ENCODE measurements around the gene RNF146.
"Not testable (repeated sequence)": the region's sequence is repeated elsewhere in the genome, so short reads cannot be mapped to it uniquely, and the experiment has no call there.

RNF146 gene

DNA sequence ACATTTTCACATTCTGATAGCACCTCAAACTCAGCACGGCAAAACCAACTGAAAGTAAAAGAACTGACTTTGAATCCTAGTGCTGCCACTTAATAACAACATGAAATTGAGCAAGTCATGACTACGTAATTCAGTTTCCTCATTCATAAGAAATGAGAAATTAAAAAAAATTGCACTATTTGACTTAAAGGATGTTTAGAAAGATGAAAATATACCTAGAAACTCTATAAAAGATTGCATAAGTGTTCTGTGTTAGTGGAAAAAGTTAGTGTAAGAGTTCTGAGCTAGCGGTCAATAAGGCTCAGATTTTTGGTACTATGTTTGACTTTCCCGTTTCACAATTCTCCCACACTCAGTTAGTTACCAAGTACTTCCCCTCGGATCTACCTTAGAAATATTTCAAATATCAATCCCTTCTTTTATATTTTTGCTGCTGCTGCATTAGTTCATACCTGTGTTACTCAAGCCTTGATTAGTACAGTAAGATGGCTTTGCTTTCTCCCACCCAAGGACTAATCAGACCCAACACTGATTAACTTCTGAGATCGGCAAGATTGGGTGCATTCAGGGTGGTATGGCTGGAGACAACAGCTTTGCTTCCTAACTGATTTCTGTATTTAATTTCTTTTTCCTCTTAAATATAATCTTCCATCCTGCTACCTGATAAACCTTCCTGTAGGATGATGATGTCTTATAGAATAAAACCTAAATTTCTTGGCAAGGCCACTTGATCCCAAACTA, 50.9 kb downstream of the RNF146 start:
- Histone ChIP-seq H3K9ac (ENCODE audit: low read length) (no peak overlapping the region), H3K9me3 (ENCODE audit: control insufficient read depth, low read depth, low read length) (no peaks in the 10 kb centered on the region), H3K4me3 (ENCODE audit: low read length) (no peak overlapping the region), H3K27ac (ENCODE audit: low read length) (no peak overlapping the region), H3K4me1 (ENCODE audit: control insufficient read depth, low read depth, low read length) (no peaks in the 10 kb centered on the region), H3K27me3 (ENCODE audit: control insufficient read depth, insufficient read depth, low read length) (no peaks in the 10 kb centered on the region), H3K36me3 (ENCODE audit: control insufficient read depth, low read depth, low read length) (no peaks in the 10 kb centered on the region)

DNA sequence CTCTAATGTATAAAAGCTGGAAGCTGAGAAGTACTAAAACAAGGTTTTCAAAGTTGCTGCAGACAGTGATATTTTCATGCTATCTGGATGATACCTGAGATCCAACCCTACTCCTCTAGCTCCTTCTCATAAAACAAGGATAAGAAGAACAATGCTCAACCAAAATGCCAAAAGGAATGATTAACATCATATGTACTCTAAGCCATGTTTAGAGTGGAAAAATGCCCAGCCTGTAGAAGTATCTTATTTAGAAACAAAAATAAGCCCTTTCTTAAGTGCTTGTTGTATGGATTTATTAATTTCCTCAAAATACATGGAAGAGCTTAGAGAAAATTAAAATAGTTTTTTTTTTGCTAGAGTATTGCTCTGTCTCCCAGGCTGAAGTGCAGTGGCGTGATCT, 53.0 kb downstream of the RNF146 start:
- no peaks in the 10 kb centered on the region for H3K4me1 ChIP-seq (ENCODE audit: control insufficient read depth, low read depth, low read length)
- no peaks in the 10 kb centered on the region for H3K9me3 ChIP-seq (ENCODE audit: control insufficient read depth, low read depth, low read length)
- H3K9ac ChIP-seq (ENCODE audit: low read length), result no peak overlapping the region
- no peak overlapping the region for H3K4me3 ChIP-seq (ENCODE audit: low read length)
- no peaks in the 10 kb centered on the region for H3K27me3 ChIP-seq (ENCODE audit: control insufficient read depth, insufficient read depth, low read length)
- no peak overlapping the region for H3K27ac ChIP-seq (ENCODE audit: low read length)
- H3K36me3 ChIP-seq (ENCODE audit: control insufficient read depth, low read depth, low read length), result no peaks in the 10 kb centered on the region

DNA sequence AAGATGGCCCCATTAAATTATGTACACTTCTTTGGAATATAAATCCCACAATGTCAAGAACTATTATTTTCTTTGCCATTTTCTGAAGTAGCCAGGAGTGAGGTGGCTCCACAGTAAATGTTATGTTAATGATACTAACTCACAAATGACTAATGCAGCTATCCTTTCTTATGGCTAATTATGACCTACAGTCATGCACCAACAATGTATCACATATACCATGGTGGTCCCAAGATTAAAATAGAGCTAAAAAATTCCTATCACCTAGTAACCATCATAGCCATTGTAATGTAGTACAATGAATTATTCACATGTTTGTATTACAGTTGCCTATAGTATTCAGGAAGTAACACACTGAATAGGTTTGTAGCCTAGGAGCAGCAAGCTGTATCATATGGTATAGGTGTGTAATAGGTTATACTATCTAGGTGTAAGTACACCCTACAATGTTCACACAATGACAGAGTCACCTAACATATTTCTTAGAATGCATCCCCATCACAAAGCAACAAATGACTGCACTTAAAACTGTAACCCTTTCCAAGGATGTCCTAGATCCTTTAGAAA, 61.5 kb downstream of the RNF146 start:
- H3K27me3 ChIP-seq (ENCODE audit: control insufficient read depth, insufficient read depth, low read length), result no peaks in the 10 kb centered on the region
- H3K4me3 ChIP-seq (ENCODE audit: low read length), result no peak overlapping the region
- no peaks in the 10 kb centered on the region for H3K9me3 ChIP-seq (ENCODE audit: control insufficient read depth, low read depth, low read length)
- no peak overlapping the region for H3K27ac ChIP-seq (ENCODE audit: low read length)
- no peaks in the 10 kb centered on the region for H3K4me1 ChIP-seq (ENCODE audit: control insufficient read depth, low read depth, low read length)
- no peak overlapping the region for H3K9ac ChIP-seq (ENCODE audit: low read length)
- H3K36me3 ChIP-seq (ENCODE audit: control insufficient read depth, low read depth, low read length), result peaks cover 4% of the 10 kb centered on the region

DNA sequence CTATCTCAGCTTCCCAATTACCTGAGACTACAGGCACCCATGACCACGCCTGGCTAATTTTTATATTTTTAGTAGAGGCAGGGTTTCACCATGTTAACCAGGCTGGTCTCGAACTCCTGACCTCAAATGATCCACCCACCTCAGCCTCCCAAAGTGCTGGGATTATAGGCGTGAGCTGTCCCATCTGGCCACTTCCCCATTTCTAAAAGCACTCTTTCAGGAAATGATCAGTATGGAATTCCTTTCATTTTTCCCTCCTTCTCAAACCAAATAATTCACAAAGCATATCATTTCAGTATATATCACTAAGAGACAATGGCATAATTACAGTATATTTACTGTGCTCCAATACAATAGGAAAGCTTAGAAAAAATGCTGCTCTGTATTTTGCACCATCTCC, 64.6 kb downstream of the RNF146 start:
- not testable (repeated sequence) for H3K27me3 ChIP-seq (ENCODE audit: control insufficient read depth, insufficient read depth, low read length); H3K36me3 ChIP-seq (ENCODE audit: control insufficient read depth, low read depth, low read length); H3K9ac ChIP-seq (ENCODE audit: low read length); H3K4me3 ChIP-seq (ENCODE audit: low read length); H3K4me1 ChIP-seq (ENCODE audit: control insufficient read depth, low read depth, low read length); H3K27ac ChIP-seq (ENCODE audit: low read length); H3K9me3 ChIP-seq (ENCODE audit: control insufficient read depth, low read depth, low read length)

DNA sequence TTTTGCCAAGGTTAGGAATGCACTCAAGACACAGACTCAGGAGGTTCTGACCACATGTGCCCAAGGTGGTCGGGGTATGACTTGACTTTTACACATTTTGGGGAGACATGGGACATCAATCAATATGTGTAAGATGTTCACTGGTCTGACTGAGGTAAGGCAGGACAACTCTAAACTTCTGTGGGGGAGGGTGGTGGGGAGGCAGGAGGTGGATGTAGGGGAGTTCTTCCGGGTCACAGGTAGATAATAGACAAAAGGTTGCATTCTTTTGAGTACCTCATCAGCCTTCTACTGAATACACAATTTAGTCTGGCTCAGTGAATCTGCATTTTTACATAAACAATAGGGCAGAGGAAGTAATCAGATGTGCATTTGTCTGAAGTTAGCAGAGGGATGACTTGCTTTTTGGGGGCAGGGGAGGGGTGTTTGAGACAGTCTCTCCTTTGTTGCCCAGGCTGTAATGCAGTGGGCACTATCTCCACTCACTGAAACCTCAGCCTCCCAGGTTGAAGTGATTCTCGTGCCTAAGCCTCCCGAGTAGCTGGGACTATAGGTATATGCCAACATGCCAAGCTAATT, 65.8 kb downstream of the RNF146 start:
- Histone ChIP-seq H3K27ac (ENCODE audit: low read length) (no peak overlapping the region), H3K9me3 (ENCODE audit: control insufficient read depth, low read depth, low read length) (no peaks in the 10 kb centered on the region), H3K9ac (ENCODE audit: low read length) (no peak overlapping the region), H3K27me3 (ENCODE audit: control insufficient read depth, insufficient read depth, low read length) (no peaks in the 10 kb centered on the region), H3K4me3 (ENCODE audit: low read length) (no peak overlapping the region), H3K4me1 (ENCODE audit: control insufficient read depth, low read depth, low read length) (no peaks in the 10 kb centered on the region), H3K36me3 (ENCODE audit: control insufficient read depth, low read depth, low read length) (no peaks in the 10 kb centered on the region)

Measured in iPS-18a (cell line).